ENCODE measurements around the gene SUOX.
"Not testable (repeated sequence)": the region's sequence is repeated elsewhere in the genome, so short reads cannot be mapped to it uniquely, and the experiment has no call there.

Gene SUOX

DNA sequence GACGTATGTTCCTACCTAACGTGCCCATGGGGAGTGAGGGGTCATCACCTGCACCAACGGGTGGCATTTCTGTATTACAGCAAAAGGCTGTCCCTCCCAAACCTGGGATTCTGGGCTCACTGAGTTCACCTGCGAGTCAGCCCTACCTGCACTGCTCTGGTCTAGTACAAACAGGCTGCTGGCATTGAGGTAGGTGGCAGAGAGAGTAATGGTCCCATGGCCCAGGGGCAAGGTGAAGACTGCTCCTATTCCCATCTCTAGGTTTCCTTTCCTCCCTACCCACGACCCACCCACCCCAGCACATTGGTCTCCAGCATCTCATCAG, 421 bp downstream of the SUOX start:
- no peak for DNase-seq (ENCODE audit: extremely low read depth, low read depth)
- TF ChIP-seq, protein P1, sequence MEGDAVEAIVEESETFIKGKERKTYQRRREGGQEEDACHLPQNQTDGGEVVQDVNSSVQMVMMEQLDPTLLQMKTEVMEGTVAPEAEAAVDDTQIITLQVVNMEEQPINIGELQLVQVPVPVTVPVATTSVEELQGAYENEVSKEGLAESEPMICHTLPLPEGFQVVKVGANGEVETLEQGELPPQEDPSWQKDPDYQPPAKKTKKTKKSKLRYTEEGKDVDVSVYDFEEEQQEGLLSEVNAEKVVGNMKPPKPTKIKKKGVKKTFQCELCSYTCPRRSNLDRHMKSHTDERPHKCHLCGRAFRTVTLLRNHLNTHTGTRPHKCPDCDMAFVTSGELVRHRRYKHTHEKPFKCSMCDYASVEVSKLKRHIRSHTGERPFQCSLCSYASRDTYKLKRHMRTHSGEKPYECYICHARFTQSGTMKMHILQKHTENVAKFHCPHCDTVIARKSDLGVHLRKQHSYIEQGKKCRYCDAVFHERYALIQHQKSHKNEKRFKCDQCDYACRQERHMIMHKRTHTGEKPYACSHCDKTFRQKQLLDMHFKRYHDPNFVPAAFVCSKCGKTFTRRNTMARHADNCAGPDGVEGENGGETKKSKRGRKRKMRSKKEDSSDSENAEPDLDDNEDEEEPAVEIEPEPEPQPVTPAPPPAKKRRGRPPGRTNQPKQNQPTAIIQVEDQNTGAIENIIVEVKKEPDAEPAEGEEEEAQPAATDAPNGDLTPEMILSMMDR (IDR thresholded peaks at IDR 0.05; ENCODE audit: low read depth, low read length), result no peak

DNA sequence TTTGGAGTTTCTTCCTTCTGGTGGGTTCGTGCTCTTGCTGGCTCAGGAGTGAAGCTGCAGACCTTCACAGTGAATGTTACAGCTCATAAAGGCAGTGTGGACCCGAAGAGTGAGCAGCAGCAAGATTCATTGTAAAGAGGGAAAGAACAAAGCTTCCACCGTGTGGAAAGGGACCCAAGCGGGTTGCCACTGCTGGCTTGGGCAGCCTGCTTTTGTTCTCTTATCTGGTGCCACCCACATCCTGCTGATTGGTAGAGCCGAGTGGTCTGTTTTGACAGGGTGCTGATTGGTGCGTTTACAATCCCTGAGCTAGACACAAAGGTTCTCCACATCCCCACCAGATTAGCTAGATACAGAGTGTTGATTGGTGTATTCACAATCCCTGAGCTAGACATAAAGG, 2.4 kb downstream of the SUOX start:
- DNase-seq (ENCODE audit: extremely low read depth, low read depth), result not testable (repeated sequence)

DNA sequence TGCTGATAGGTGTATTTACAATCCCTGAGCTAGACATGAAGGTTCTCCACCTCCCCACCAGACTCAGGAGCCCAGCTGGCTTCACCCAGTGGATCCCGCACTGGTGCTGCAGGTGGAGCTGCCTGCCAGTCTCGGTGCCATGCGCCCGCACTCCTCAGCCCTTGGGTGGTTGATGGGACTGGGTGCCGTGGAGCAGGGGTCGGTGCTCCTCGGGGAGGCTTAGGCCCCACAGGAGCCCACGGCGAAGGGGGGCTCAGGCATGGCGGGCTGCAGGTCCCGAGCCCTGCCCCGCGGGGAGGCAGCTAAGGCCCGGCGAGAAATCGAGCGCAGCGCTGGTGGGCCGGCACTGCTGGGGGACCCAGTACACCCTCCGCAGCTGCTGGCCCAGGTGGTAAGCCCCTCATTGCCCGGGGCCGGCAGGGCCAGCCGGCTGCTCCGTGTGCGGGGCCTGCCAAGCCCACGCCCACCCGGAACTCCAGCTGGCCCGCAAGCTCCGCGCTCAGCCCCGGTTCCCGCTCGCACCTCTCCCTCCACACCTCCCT, 3.0 kb downstream of the SUOX start:
- DNase-seq (ENCODE audit: extremely low read depth, low read depth), result not testable (repeated sequence)

DNA sequence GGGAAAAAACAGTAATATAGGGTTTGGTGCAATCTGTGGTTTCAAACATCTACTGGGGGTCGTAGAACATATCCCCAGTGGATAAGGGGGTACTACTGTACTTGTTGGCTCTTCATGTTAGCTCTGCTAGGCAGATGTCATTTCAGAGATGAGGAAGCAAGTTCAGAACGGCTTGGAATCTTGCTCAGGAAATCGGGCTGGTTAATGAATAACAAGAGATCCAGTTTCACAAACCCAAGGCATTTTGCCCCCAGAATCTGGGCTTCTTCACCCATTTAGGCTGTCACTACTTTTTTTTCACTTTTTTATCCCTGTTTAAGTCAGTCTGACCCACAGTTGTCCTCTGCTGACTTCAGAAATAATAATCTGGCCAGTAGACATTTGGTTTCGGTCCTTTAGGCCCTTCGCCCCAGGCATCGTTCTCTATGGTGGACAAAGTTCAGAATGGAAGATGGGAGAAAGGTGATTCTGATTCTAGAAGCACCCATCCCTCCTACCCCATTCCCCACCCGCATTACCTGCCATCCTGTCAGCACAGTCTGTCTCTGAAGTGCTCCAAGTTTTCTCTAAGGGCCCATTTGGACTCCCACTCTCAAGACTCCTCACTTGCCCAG, 4.5 kb downstream of the SUOX start:
- TF ChIP-seq, protein P1 (IDR thresholded peaks at IDR 0.05; ENCODE audit: low read depth, low read length), result no peak
- no peak for DNase-seq (ENCODE audit: extremely low read depth, low read depth)

DNA sequence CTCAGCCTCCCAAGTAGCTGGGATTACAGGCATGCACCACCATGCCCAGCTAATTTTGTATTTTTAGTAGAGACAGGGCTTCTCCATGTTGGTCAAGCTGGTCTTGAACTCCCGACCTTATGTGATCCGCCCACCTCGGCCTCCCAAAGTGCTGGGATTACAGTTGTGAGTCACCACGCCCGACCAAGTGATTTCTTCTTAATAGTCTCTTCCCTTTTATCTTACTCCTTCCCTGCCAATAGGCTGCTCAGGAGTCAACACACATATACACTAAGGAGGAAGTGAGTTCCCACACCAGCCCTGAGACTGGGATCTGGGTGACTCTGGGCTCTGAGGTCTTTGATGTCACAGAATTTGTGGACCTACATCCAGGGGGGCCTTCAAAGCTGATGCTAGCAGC, 6.3 kb downstream of the SUOX start:
- DNase-seq (ENCODE audit: extremely low read depth, low read depth), result not testable (repeated sequence)

DNA sequence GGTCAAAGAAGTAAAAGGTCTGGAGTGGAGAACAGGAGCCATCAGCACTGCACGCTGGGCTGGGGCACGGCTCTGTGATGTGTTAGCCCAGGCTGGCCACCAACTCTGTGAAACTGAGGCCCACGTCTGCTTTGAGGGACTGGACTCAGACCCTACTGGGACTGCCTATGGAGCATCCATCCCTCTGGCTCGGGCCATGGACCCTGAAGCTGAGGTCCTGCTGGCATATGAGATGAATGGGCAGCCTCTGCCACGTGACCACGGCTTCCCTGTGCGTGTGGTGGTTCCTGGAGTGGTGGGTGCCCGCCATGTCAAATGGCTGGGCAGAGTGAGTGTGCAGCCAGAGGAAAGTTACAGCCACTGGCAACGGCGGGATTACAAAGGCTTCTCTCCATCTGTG, 7.1 kb downstream of the SUOX start:
- TF ChIP-seq, protein P1 (IDR thresholded peaks at IDR 0.05; ENCODE audit: low read depth, low read length), result no peak
- no peak for DNase-seq (ENCODE audit: extremely low read depth, low read depth)

DNA sequence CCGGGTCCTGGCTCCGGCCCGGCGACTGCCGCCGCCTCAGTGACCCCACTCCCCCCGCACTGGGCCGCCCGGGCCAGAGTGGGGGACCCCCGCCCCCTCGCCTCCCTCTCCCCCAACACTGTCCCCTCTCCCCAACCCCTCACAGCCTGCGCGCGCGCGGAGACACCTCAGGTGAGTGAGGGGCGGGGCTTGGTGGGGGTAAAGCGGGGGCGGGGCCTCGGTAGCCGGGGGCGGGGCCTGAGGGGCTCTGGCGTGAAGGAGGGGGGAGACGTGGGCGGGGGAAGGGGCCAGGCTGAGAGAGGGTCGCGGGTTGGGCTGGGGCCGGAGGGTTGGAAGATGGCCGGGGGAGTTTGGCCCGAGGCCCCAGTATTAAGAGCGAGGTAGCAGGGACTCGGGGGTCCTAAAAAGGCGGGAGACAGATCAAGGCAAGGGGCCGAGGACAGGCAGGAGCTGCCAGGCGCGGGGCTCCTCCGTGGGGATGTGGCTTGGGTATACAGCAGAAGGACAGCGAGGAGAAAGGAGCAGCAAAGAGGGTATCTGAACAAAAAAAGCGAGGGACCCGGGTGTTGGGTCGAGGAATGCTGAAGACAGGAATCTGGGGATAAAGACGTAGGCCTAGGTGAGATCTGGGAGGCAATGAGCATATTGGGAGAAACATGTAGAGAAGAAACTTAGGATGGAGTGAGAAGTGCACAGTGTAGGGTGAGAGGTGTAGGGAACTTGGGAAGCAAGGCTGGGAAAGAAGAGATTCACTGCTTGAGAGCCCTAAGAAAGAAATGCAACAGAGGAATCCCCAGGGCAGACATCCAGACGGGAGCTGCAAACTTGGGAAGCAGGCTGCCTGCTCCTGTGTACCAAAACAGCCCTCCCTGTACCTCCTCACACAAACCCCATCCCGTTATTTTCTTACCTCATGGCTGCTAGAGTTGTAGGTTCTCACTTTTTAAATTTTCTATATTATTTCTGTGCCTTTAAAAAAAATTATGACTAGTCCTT, 10.8 kb downstream of the SUOX start:
- DNase-seq (ENCODE audit: extremely low read depth, low read depth), result no peak

DNA sequence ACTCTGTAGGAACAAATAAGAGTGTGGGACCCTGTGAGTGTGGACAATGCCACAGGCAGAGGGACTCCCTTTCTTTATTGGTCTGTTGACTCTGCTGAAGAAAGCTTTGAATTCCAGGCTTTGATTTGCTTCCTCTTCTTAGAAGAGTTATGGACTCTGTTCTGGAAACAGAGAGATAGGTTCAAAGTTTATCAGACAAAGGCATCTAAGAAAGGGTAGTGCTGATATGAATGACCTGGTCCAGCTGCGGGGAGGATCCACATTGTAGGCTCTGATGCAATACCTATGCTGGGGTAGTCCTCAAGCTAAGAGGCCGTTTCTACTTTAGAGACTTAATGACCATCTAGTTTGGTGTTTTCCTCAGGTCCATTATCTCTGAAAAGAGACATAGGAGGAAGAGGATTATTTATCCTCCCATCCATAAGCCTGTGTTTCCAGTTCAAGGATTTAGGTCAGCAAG, 13.1 kb downstream of the SUOX start:
- TF ChIP-seq, protein P1 (IDR thresholded peaks at IDR 0.05; ENCODE audit: low read depth, low read length), result no peak
- DNase-seq (ENCODE audit: extremely low read depth, low read depth), result no peak

More for the DNA sequence above, 10.8 kb downstream of the SUOX start:
- TF ChIP-seq, protein P1 (IDR thresholded peaks at IDR 0.05; ENCODE audit: low read depth, low read length), result no peak

Data from AG09319 (cell line).